GM19395 (cell line): ENCODE data around the gene TRIM71.

Source experiments
- ATAC-seq: cut with Tn5 transposase; IDR thresholded peaks from one replicate; pipeline ENCODE4 v1.9.1; 2021; ENCODE audit warnings: mild to moderate bottlenecking, moderate library complexity; ENCODE audit not compliant: unreplicated experiment

TRIM71 gene

GRCh38 chr3:32886911-32887310 lies 69.1 kb downstream of the TRIM71 start:
- no peak for ATAC-seq

GRCh38 chr3:32888739-32889138 lies 70.9 kb downstream of the TRIM71 start:
- peak; percentile 96 for ATAC-seq

- no peak for ATAC-seq
These were observed 72.9 kb downstream of the TRIM71 start for GRCh38 chr3:32890420-32891276.

- ATAC-seq = no peak
These were observed 73.6 kb downstream of the TRIM71 start for GRCh38 chr3:32891365-32891764.

GRCh38 chr3:32892625-32893598 lies 75.1 kb downstream of the TRIM71 start:
- no peak for ATAC-seq

- ATAC-seq = no peak
These were observed 77.2 kb downstream of the TRIM71 start for GRCh38 chr3:32894977-32895376.

GRCh38 chr3:32895701-32896100 lies 77.9 kb downstream of the TRIM71 start:
- no peak for ATAC-seq

GRCh38 chr3:32896143-32896542 lies 78.3 kb downstream of the TRIM71 start:
- no peak for ATAC-seq

- ATAC-seq = no peak
These were observed 79.3 kb downstream of the TRIM71 start for GRCh38 chr3:32897001-32897601.

GRCh38 chr3:32897981-32898623 lies 80.3 kb downstream of the TRIM71 start:
- ATAC-seq = no peak

GRCh38 chr3:32899265-32899664 lies 81.5 kb downstream of the TRIM71 start:
- no peak for ATAC-seq

GRCh38 chr3:32901005-32901932 lies 83.5 kb downstream of the TRIM71 start:
- no peak for ATAC-seq

- ATAC-seq = peak; percentile 73
These were observed 85.1 kb downstream of the TRIM71 start for GRCh38 chr3:32902887-32903371.

GRCh38 chr3:32903953-32904352 lies 86.2 kb downstream of the TRIM71 start:
- ATAC-seq = no peak

GRCh38 chr3:32909999-32910398 lies 92.2 kb downstream of the TRIM71 start:
- ATAC-seq = no peak

- no peak for ATAC-seq
These were observed 93.2 kb downstream of the TRIM71 start for GRCh38 chr3:32910954-32911353.

GRCh38 chr3:32912046-32912445 lies 94.2 kb downstream of the TRIM71 start:
- no peak for ATAC-seq

- ATAC-seq = no peak
These were observed 96.1 kb downstream of the TRIM71 start for GRCh38 chr3:32913790-32914446.

- no peak for ATAC-seq
These were observed 102.1 kb downstream of the TRIM71 start for GRCh38 chr3:32919920-32920319.
